GM12891 (cell line): ENCODE measurements around the gene WDR54.

Source experiments
- POLR2A ChIP-seq: IDR thresholded peaks from 2 replicates; pipeline ENCODE4 v1.6.1; 2011; ENCODE audit warnings: low read depth, low read length, control low read depth
- POLR2AphosphoS5 ChIP-seq: IDR thresholded peaks from 2 replicates; pipeline ENCODE4 v1.6.1; 2011; ENCODE audit warnings: low read depth, low read length, control low read depth
- POU2F2 ChIP-seq: IDR thresholded peaks from 2 replicates; pipeline ENCODE4 v1.6.1; 2011; ENCODE audit warnings: low read depth, mild to moderate bottlenecking, control low read depth, low read length, moderate library complexity
- SPI1 ChIP-seq: IDR thresholded peaks from 2 replicates; pipeline ENCODE4 v1.6.1; 2011; ENCODE audit warnings: low read depth, low read length, control low read depth
- TAF1 ChIP-seq: IDR thresholded peaks from 2 replicates; pipeline ENCODE4 v1.6.1; 2011; ENCODE audit warnings: low read depth, low read length, control low read depth

GRCh38 chr2:74426181-74426758 lies 4.7 kb downstream of the WDR54 start:
- TF ChIP-seq TAF1: no peak
- no peak for TF ChIP-seq POLR2AphosphoS5
- no peak for TF ChIP-seq POLR2A
- TF ChIP-seq POU2F2: no peak
- no peak for TF ChIP-seq SPI1
